SK-N-SH (cell line): ENCODE data around the gene CD209. TPM values are rescaled to one million over a fixed set of nuclear protein-coding genes. Genes with fewer than 3 reads are reported as not detected.

Experiments
- CTCF ChIA-PET: fragments of 300-600, 350-600 bp; formaldehyde crosslinking; extraction: SDS; loops from one replicate; lab custom pipeline; 2021; lab: Yijun Ruan, JAX
- POLR2A ChIA-PET: fragments of 350-600 bp; sonication (Branson Sonifier 250); formaldehyde crosslinking; extraction: SDS; loops from one replicate; lab custom pipeline; 2020; ENCODE audit warnings: antibody characterized with exemption, inconsistent platforms; lab: Yijun Ruan, JAX
- DNase-seq: peaks from one replicate; pipeline ENCODE4 v3.0.0; 2012
- H2AFZ ChIP-seq: fragments of 200-600 bp; sonication (generic); 2 replicates; pipeline ENCODE4 v1.8.1; 2016; ENCODE audit warnings: antibody characterized with exemption, mild to moderate bottlenecking, low read depth
- H3F3A ChIP-seq: fragments of 200-600 bp; sonication (generic); replicated peaks from 2 replicates; pipeline ENCODE3; 2016; ENCODE audit warnings: antibody characterized with exemption, mild to moderate bottlenecking; ENCODE audit not compliant: insufficient read depth
- H3K27ac ChIP-seq, 2 experiments: fragments of 200-500 bp in 1 of 2; fragments of 200-600 bp in 1 of 2; sonication (Bioruptor generic) in 1 of 2; sonication (generic), shearing (Covaris generic) in 1 of 2; 2 replicates each; pipeline versions ENCODE4 v1.5.1 to v1.6.1; 2014 to 2016; ENCODE audit warnings: low read depth in 2 of 2, inconsistent platforms in 1 of 2, low read length in 1 of 2, mild to moderate bottlenecking in 1 of 2, mixed read lengths in 1 of 2
- H3K27me3 ChIP-seq: fragments of 200-600 bp; sonication (generic), shearing (Covaris generic); 2 replicates; pipeline ENCODE4 v1.6.1; 2016; ENCODE audit warnings: mixed run types; ENCODE audit not compliant: insufficient read depth
- H3K36me3 ChIP-seq, 2 experiments: fragments of 200-500 bp in 1 of 2; fragments of 200-600 bp in 1 of 2; sonication (Bioruptor generic) in 1 of 2; sonication (generic) in 1 of 2; replicated peaks in 1 of 2; 2 replicates each; pipeline versions ENCODE3 to v1.5.1; 2014 to 2016; ENCODE audit warnings: low read length in 1 of 2, mild to moderate bottlenecking in 1 of 2; ENCODE audit not compliant: insufficient read depth in 2 of 2, control insufficient read depth in 1 of 2
- H3K4me1 ChIP-seq, 2 experiments: fragments of 200-500 bp in 1 of 2; fragments of 200-600 bp in 1 of 2; sonication (Bioruptor generic) in 1 of 2; sonication (generic), shearing (Covaris generic) in 1 of 2; 2 replicates each; pipeline versions ENCODE4 v1.5.1 to v1.6.1; 2014 to 2016; ENCODE audit warnings: low read depth in 1 of 2, low read length in 1 of 2, mixed run types in 1 of 2; ENCODE audit not compliant: insufficient read depth in 2 of 2, control insufficient read depth in 1 of 2
- H3K4me2 ChIP-seq: fragments of 200-600 bp; sonication (generic), shearing (Covaris generic); 2 replicates; pipeline ENCODE4 v1.6.1; 2017; ENCODE audit warnings: mixed run types
- H3K4me3 ChIP-seq, 2 experiments: fragments of 200-500 bp in 1 of 2; fragments of 200-600 bp in 1 of 2; sonication (Bioruptor generic) in 1 of 2; sonication (generic), shearing (Covaris generic) in 1 of 2; 2 replicates each; pipeline versions ENCODE4 v1.5.1 to v1.8.1; 2014 to 2016; ENCODE audit warnings: low read depth in 2 of 2, inconsistent platforms in 1 of 2, low read length in 1 of 2, mild to moderate bottlenecking in 1 of 2, mixed read lengths in 1 of 2, moderate library complexity in 1 of 2
- H3K79me2 ChIP-seq: fragments of 200-600 bp; sonication (generic); 2 replicates; pipeline ENCODE4 v1.8.1; 2017; ENCODE audit warnings: mild to moderate bottlenecking; ENCODE audit not compliant: insufficient read depth
- H3K9ac ChIP-seq: fragments of 200-600 bp; sonication (generic); 2 replicates; pipeline ENCODE4 v1.6.1; 2017; ENCODE audit warnings: mixed run types
- H3K9me2 ChIP-seq: fragments of 200-600 bp; sonication (generic); 2 replicates; pipeline ENCODE4 v1.6.1; 2017; ENCODE audit warnings: mixed run types
- H3K9me3 ChIP-seq: fragments of 200-600 bp; sonication (generic); 2 replicates; pipeline ENCODE4 v1.6.1; 2017; ENCODE audit warnings: mixed run types, mild to moderate bottlenecking, moderate library complexity
- H4K20me1 ChIP-seq: fragments of 200-600 bp; sonication (generic); 2 replicates; pipeline ENCODE4 v1.6.1; 2017; ENCODE audit warnings: mild to moderate bottlenecking, mixed run types; ENCODE audit not compliant: insufficient read depth
- CTCF ChIP-seq: fragments of 200-600 bp; sonication (generic); IDR thresholded peaks from 2 replicates; pipeline ENCODE4 v1.6.1; 2017; ENCODE audit warnings: antibody characterized with exemption, mild to moderate bottlenecking, moderate library complexity
- FOSL2 ChIP-seq: IDR thresholded peaks from 2 replicates; pipeline ENCODE4 v1.4.0; 2012; ENCODE audit warnings: low read depth, mild to moderate bottlenecking, moderate library complexity, borderline replicate concordance
- IRF3 ChIP-seq: fragments of 150-350 bp; IDR thresholded peaks from 2 replicates; pipeline ENCODE4 v1.6.1; 2016; ENCODE audit warnings: mild to moderate bottlenecking, low read depth, low read length
- JUND ChIP-seq: IDR thresholded peaks from 2 replicates; pipeline ENCODE4 v1.4.0; 2012
- MXI1 ChIP-seq: IDR thresholded peaks from 2 replicates; pipeline ENCODE4 v1.6.1; 2012; ENCODE audit warnings: mild to moderate bottlenecking, low read depth, low read length, improper control_type of control experiment
- NFIC ChIP-seq: IDR thresholded peaks from 2 replicates; pipeline ENCODE4 v1.4.0; 2012; ENCODE audit warnings: borderline replicate concordance
- RCOR1 ChIP-seq: fragments of 150-350 bp; IDR thresholded peaks from 2 replicates; pipeline ENCODE4 v1.6.1; 2017; ENCODE audit warnings: antibody characterized with exemption, low read length
- RFX5 ChIP-seq: IDR thresholded peaks from 2 replicates; pipeline ENCODE4 v1.6.1; 2012; ENCODE audit warnings: mild to moderate bottlenecking, improper control_type of control experiment, low read length
- RXRA ChIP-seq: IDR thresholded peaks from 2 replicates; pipeline ENCODE4 v1.4.0; 2012; ENCODE audit warnings: low read depth, mild to moderate bottlenecking, borderline replicate concordance
- SIN3A ChIP-seq: IDR thresholded peaks from 2 replicates; pipeline ENCODE4 v1.6.1; 2012; ENCODE audit warnings: low read depth, mild to moderate bottlenecking, low read length, moderate library complexity, borderline replicate concordance
- SMC3 ChIP-seq: IDR thresholded peaks from 2 replicates; pipeline ENCODE4 v1.6.1; 2012; ENCODE audit warnings: low read depth, low read length, improper control_type of control experiment
- TAF1 ChIP-seq: IDR thresholded peaks from 2 replicates; pipeline ENCODE4 v1.6.1; 2012; ENCODE audit warnings: low read depth, mild to moderate bottlenecking, low read length, moderate library complexity, borderline replicate concordance
- TCF12 ChIP-seq: IDR thresholded peaks from 2 replicates; pipeline ENCODE4 v1.4.0; 2012
- TEAD4 ChIP-seq: IDR thresholded peaks from 2 replicates; pipeline ENCODE4 v1.4.0; 2012; ENCODE audit warnings: mild to moderate bottlenecking, borderline replicate concordance; ENCODE audit not compliant: insufficient read depth
- USF1 ChIP-seq: IDR thresholded peaks from 2 replicates; pipeline ENCODE4 v1.4.0; 2012; ENCODE audit warnings: low read depth, borderline replicate concordance
- ZBTB33 ChIP-seq: IDR thresholded peaks from 2 replicates; pipeline ENCODE4 v1.4.0; 2012; ENCODE audit warnings: low read depth, borderline replicate concordance
- WGBS: methylation state at CpG from one replicate; pipeline ENCODE4 v1.1.6; 2017; ENCODE audit warnings: low lambda C conversion rate; 5-methylcytosine and 5-hydroxymethylcytosine counted together
- polyA plus RNA-seq, 3 experiments: library from polyadenylated mRNA; depleted of rRNA; stranded (reverse); fragments of >200 nt; gene quantifications; 2 replicates each; pipeline ENCODE4 v1.2.3, GENCODE V29; 2012
- TF ChIP-seq, protein P1 (sequence below): IDR thresholded peaks from 2 replicates; pipeline ENCODE4 v1.4.0; 2012; ENCODE audit warnings: low read depth

CD209 gene
- polyA plus RNA-seq, 1 of the 3 experiments (the other 2 are of a cell fraction), result not detected

- no peaks in the 10 kb centered on the region for H4K20me1 ChIP-seq
- ChIA-PET CTCF (interaction anchor here (1.2 to 1.4 kb wide), 2 partner anchors 8 to 10 kb away, joined by 3 read pairs; no protein-coding TSS in a partner anchor), POLR2A (no interaction called here)
- H3K9ac ChIP-seq, result no peak overlapping the region
- no peaks in the 10 kb centered on the region for H3K9me2 ChIP-seq
- H3F3A ChIP-seq, result no peaks in the 10 kb centered on the region
- no peak overlapping the region for H3K27ac ChIP-seq
- H2AFZ ChIP-seq, result no peak overlapping the region
- no peak overlapping the region for H3K4me2 ChIP-seq
- H3K36me3 ChIP-seq, result no peaks in the 10 kb centered on the region
- H3K4me3 ChIP-seq, result no peak overlapping the region
- 7% methylated on average over 1 of the region's 1 CpG for WGBS
- no peak for TF ChIP-seq CTCF
- TF ChIP-seq, all 33 proteins: peak for 0
- H3K27me3 ChIP-seq, result peaks cover 58% of the 10 kb centered on the region
- DNase-seq, result no peak
- no peaks in the 10 kb centered on the region for H3K9me3 ChIP-seq
- no peaks in the 10 kb centered on the region for H3K79me2 ChIP-seq
- no peaks in the 10 kb centered on the region for H3K4me1 ChIP-seq
These were observed 11.2 kb downstream of the CD209 start for GRCh38 chr19:7736148-7736547.

DNA sequence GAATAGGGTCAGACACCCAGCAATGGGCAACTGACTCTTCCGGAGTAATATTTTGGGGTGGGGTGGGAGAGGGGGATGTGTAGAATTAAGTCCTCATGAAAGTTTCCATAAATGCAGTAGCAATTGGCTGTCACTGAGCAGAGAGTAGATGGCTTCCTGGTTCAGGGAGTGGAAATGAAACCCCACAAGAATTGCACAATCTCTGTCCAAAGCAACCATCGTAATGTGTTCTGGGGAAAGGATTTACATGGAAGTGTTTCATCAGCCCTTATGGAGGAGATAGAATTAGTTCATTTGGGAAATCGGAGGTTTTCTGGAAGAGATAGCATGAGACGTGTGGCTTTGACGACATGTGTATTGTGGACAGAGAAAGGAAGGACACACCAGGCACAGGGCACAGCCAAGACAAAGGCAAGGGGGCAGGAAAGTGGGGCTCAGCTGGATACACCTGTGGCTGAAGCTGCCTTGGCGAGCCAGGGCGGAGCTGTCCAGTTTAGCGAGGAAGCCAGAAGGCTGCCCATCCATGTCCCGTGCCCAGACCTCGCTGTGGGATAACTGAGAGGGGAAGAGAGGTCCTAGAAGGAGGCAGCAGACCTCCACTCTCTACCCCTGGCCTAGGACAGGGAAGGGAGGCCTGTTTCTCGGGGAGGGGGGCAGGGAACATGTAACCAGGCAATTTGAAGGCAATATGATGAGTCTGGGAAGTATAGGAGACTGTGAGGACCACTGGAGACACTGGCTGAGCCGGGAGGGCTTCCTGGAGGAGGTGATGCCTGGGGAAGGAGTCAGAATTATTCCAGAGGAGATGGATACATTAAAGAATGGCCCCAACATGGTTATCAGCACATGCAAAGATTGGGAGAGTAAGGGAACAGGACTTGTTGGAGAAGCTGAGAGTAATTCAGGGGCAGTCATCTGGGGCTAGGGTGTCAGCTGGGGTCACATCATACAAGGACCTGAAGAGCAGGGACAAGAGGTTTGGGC lies 12.8 kb downstream of the CD209 start:
- 7% methylated on average over 7 of the region's 12 CpGs for WGBS
- no peak overlapping the region for H3K9ac ChIP-seq
- ChIA-PET CTCF (interaction anchor here (0.8 to 1.4 kb wide), 2 partner anchors 10 to 51 kb away, joined by 3 read pairs; no protein-coding TSS in a partner anchor), POLR2A (no interaction called here)
- DNase-seq, result no peak
- H3K9me2 ChIP-seq, result no peaks in the 10 kb centered on the region
- H3K9me3 ChIP-seq, result no peaks in the 10 kb centered on the region
- no peaks in the 10 kb centered on the region for H3K79me2 ChIP-seq
- H3K36me3 ChIP-seq, result no peaks in the 10 kb centered on the region
- H3K4me3 ChIP-seq, result no peak overlapping the region
- H3K27me3 ChIP-seq, result peaks cover 58% of the 10 kb centered on the region
- TF ChIP-seq SMC3 (no peak), IRF3 (no peak), ZBTB33 (no peak), USF1 (no peak), RXRA (no peak), TCF12 (no peak), CTCF (no peak), JUND (no peak), TEAD4 (no peak), TAF1 (no peak), FOSL2 (no peak), MXI1 (no peak), NFIC (no peak), RCOR1 (no peak), SIN3A (no peak), RFX5 (no peak)
- TF ChIP-seq, protein P1, sequence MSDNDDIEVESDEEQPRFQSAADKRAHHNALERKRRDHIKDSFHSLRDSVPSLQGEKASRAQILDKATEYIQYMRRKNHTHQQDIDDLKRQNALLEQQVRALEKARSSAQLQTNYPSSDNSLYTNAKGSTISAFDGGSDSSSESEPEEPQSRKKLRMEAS, result no peak
- no peak overlapping the region for H3K4me2 ChIP-seq
- no peaks in the 10 kb centered on the region for H4K20me1 ChIP-seq
- no peak overlapping the region for H2AFZ ChIP-seq
- no peaks in the 10 kb centered on the region for H3F3A ChIP-seq
- H3K27ac ChIP-seq, result no peak overlapping the region
- no peaks in the 10 kb centered on the region for H3K4me1 ChIP-seq
